Panc1 (cell line): Measurements from ENCODE around the gene DHRS3. TPM values are rescaled to one million over a fixed set of nuclear protein-coding genes. Genes with fewer than 3 reads are reported as not detected.

Experiments
- ATAC-seq: fragments of 200-7000 bp; cut with Tn5 transposase; 2 replicates; pipeline ENCODE4 v1.9.1; 2020; ENCODE audit warnings: mild to moderate bottlenecking, moderate library complexity
- BruUV-seq: library from RNA; stranded (reverse); fragments of 400-500 nt; replicated peaks from 2 replicates; lab custom pipeline; 2021; lab: Mats Ljungman, UMichigan
- CTCF ChIA-PET: fragments of 300-600 bp; sonication (Branson Sonifier 250); formaldehyde crosslinking; loops from one replicate; lab custom pipeline; 2022; ENCODE audit warnings: antibody characterized with exemption; lab: Charles Lee
- POLR2A ChIA-PET: fragments of 300-600 bp; sonication (Branson Sonifier 250); formaldehyde crosslinking; loops from one replicate; lab custom pipeline; 2022; ENCODE audit warnings: antibody characterized with exemption; lab: Charles Lee
- DNase-seq: peaks from one replicate; pipeline ENCODE4 v3.0.0-alpha.2; 2010; ENCODE audit warnings: low read depth, low spot score
- H3K27ac ChIP-seq: 2 replicates; pipeline ENCODE4 v1.5.1; 2011; ENCODE audit warnings: mild to moderate bottlenecking, low read length, inconsistent platforms
- H3K27me3 ChIP-seq: fragments of 200-500 bp; sonication (Bioruptor generic); 2 replicates; pipeline ENCODE4 v1.6.0; 2014; ENCODE audit warnings: low read length, inconsistent platforms; ENCODE audit not compliant: control insufficient read depth, insufficient read depth
- H3K36me3 ChIP-seq: fragments of 200-500 bp; sonication (Bioruptor generic); 2 replicates; pipeline ENCODE4 v1.5.1; 2014; ENCODE audit warnings: inconsistent platforms, mild to moderate bottlenecking, low read length, moderate library complexity; ENCODE audit not compliant: control insufficient read depth, insufficient read depth
- H3K4me1 ChIP-seq: 2 replicates; pipeline ENCODE4 v1.5.1; 2011; ENCODE audit warnings: inconsistent platforms, mild to moderate bottlenecking, low read length, moderate library complexity; ENCODE audit not compliant: control insufficient read depth, insufficient read depth
- H3K4me3 ChIP-seq, 2 experiments: 2 replicates each; pipeline ENCODE4 v1.5.1; 2011 to 2012; ENCODE audit warnings: low read depth in 2 of 2, low read length in 2 of 2, mild to moderate bottlenecking in 2 of 2, inconsistent platforms in 1 of 2, moderate library complexity in 1 of 2
- H3K9me3 ChIP-seq: fragments of 200-500 bp; sonication (Bioruptor generic); 2 replicates; pipeline ENCODE4 v1.5.1; 2014; ENCODE audit warnings: low read depth, mild to moderate bottlenecking, inconsistent platforms, low read length, moderate library complexity; ENCODE audit not compliant: control insufficient read depth, insufficient read depth
- POLR2AphosphoS5 ChIP-seq: IDR thresholded peaks from 2 replicates; pipeline ENCODE4 v1.6.1; 2012; ENCODE audit warnings: mild to moderate bottlenecking, low read depth, low read length, moderate library complexity
- SIN3A ChIP-seq: IDR thresholded peaks from 2 replicates; pipeline ENCODE4 v1.6.1; 2012; ENCODE audit warnings: low read depth, mild to moderate bottlenecking, low read length, moderate library complexity, borderline replicate concordance; ENCODE audit not compliant: insufficient read depth
- TCF7L2 ChIP-seq: IDR thresholded peaks from 2 replicates; pipeline ENCODE4 v1.6.1; 2011; ENCODE audit warnings: mild to moderate bottlenecking, low read depth, low read length, inconsistent platforms
- in situ Hi-C: cut with HindIII; loops from 2 replicates; pipeline ENCODE4 v1.10.0; 2016; ENCODE audit warnings: low sequenced_read_pairs, low pct_unique_long_range_greater_than_20kb
- intact Hi-C: fragments of 100-400 bp; cut with micrococcal nuclease; formaldehyde crosslinking; loops from one replicate; pipeline ENCODE4 v1.10.0; 2022; ENCODE audit not compliant: unreplicated experiment
- total RNA-seq: library from RNA; stranded (reverse); gene quantifications from one replicate; pipeline ENCODE4 v1.2.1, GENCODE V29; 2021; ENCODE audit not compliant: unreplicated experiment
- TF ChIP-seq, protein P1 (sequence below): fragments of 450-650 bp; IDR thresholded peaks from 2 replicates; pipeline ENCODE4 v1.5.1; 2017; ENCODE audit warnings: mild to moderate bottlenecking
- TF ChIP-seq, protein P2 (sequence below), 2 experiments: IDR thresholded peaks; 2 replicates each; pipeline ENCODE4 v1.6.1; 2011 to 2012; ENCODE audit warnings: low read depth in 2 of 2, control low read depth in 1 of 2, low read length in 1 of 2, mild to moderate bottlenecking in 1 of 2, moderate library complexity in 1 of 2; ENCODE audit not compliant: insufficient read depth in 1 of 2

DHRS3 gene
- total RNA-seq, 1 experiment from 2014 or later, result 113 TPM

DNA sequence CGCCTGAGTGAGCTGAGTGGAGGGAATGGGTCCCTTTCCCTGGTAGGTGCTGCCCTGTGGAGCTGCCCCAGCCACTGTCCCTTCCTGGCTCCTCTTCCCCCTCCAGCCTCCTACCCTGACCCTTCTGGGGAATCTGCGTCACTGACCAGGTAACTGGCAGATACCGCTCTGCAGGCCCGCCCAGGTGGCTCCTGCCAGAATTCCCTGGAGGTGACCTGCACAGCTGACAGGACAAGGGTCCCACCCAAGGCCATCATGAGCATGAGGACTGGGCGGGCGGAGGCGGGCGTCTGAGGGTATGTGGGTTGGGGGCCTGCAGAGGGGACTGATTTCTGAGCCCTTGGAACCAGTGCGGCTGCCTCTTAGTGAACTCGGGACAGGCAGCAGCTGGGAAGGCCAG, 32.5 kb downstream of the DHRS3 start:
- ChIA-PET CTCF (interaction anchor here (0.7 kb wide), 1 partner anchor 305 kb away, joined by 4 read pairs; no protein-coding TSS in a partner anchor), POLR2A (no interaction called here)
- Histone ChIP-seq H3K4me3 (no peak overlapping the region), H3K36me3 (0 out of 2 replicates have a peak, but pooled peaks cover 1% of the 10 kb centered on the region), H3K27ac (peak overlapping the region; percentile 96), H3K27me3 (no peaks in the 10 kb centered on the region), H3K4me1 (peaks cover 54% of the 10 kb centered on the region), H3K9me3 (no peaks in the 10 kb centered on the region)
- TF ChIP-seq TCF7L2, result no peak
- TF ChIP-seq, protein P1, sequence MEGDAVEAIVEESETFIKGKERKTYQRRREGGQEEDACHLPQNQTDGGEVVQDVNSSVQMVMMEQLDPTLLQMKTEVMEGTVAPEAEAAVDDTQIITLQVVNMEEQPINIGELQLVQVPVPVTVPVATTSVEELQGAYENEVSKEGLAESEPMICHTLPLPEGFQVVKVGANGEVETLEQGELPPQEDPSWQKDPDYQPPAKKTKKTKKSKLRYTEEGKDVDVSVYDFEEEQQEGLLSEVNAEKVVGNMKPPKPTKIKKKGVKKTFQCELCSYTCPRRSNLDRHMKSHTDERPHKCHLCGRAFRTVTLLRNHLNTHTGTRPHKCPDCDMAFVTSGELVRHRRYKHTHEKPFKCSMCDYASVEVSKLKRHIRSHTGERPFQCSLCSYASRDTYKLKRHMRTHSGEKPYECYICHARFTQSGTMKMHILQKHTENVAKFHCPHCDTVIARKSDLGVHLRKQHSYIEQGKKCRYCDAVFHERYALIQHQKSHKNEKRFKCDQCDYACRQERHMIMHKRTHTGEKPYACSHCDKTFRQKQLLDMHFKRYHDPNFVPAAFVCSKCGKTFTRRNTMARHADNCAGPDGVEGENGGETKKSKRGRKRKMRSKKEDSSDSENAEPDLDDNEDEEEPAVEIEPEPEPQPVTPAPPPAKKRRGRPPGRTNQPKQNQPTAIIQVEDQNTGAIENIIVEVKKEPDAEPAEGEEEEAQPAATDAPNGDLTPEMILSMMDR, result no peak
- TF ChIP-seq POLR2AphosphoS5, result no peak
- TF ChIP-seq, protein P2, sequence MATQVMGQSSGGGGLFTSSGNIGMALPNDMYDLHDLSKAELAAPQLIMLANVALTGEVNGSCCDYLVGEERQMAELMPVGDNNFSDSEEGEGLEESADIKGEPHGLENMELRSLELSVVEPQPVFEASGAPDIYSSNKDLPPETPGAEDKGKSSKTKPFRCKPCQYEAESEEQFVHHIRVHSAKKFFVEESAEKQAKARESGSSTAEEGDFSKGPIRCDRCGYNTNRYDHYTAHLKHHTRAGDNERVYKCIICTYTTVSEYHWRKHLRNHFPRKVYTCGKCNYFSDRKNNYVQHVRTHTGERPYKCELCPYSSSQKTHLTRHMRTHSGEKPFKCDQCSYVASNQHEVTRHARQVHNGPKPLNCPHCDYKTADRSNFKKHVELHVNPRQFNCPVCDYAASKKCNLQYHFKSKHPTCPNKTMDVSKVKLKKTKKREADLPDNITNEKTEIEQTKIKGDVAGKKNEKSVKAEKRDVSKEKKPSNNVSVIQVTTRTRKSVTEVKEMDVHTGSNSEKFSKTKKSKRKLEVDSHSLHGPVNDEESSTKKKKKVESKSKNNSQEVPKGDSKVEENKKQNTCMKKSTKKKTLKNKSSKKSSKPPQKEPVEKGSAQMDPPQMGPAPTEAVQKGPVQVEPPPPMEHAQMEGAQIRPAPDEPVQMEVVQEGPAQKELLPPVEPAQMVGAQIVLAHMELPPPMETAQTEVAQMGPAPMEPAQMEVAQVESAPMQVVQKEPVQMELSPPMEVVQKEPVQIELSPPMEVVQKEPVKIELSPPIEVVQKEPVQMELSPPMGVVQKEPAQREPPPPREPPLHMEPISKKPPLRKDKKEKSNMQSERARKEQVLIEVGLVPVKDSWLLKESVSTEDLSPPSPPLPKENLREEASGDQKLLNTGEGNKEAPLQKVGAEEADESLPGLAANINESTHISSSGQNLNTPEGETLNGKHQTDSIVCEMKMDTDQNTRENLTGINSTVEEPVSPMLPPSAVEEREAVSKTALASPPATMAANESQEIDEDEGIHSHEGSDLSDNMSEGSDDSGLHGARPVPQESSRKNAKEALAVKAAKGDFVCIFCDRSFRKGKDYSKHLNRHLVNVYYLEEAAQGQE (IDR thresholded peaks at IDR 0.05; ENCODE audit: insufficient read depth in 1 of 2, low read depth in 2 of 2, low read length in 1 of 2), result no peak
- no peak for TF ChIP-seq SIN3A
- DNase-seq (no peak), ATAC-seq (no peak)
- intact Hi-C loops (no loop called here), in situ Hi-C loops (no loop called here)
- BruUV-seq, result no TSS peak

DNA sequence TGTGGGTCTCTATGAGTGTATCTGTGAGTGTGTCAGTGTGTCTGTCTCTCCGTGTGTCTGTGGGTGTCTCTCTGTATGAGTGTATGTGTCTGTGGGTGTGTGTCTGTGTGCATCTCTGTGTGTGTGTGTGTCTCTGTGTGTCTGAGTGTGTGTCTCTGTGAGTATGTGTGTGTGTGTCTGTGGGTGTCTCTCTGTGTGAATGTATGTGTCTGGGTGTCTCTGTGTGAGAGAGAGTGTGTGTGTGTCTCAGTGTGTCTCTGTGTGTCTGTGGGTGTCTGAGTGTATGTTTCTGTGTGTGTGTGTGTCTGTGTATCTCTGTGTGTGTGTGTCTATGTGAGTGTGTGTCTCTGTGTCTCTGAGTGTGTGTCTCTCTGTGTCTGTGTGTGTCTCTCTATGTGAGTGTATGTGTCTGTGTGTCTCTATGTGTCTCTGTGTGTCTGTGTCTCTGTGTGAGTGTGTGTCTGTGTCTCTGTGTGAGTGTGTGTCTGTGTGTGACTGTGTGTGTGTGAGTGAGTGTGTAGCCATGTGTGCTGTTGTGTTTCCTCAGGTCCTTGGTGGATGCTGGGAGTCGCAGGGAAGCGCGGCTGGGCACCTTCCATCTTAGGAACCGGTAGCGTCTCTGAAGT, 33.0 kb downstream of the DHRS3 start:
- H3K4me3 ChIP-seq, result no peak overlapping the region
- intact Hi-C loops, result no loop called here
- no peaks in the 10 kb centered on the region for H3K9me3 ChIP-seq
- in situ Hi-C loops, result no loop called here
- H3K27ac ChIP-seq, result peak overlapping the region; percentile 96
- H3K27me3 ChIP-seq, result no peaks in the 10 kb centered on the region
- POLR2A ChIA-PET, result no interaction called here
- CTCF ChIA-PET, result no interaction called here
- 0 out of 2 replicates have a peak, but pooled peaks cover 3% of the 10 kb centered on the region for H3K36me3 ChIP-seq
- no TSS peak for BruUV-seq
- H3K4me1 ChIP-seq, result peaks cover 58% of the 10 kb centered on the region
- TF ChIP-seq, protein P1, result no peak
- no peak for ATAC-seq
- no peak for DNase-seq
